Calu3 (cell line): ENCODE results near the gene ERCC5. TPM values are rescaled to one million over a fixed set of nuclear protein-coding genes. Genes with fewer than 3 reads are reported as not detected.
A peak's percentile ranks its signal among the peaks of the same experiment; 100 is the strongest.

Experiments
- BruUV-seq: library from RNA; stranded (reverse); fragments of 400-500 nt; replicated peaks from 2 replicates; lab custom pipeline; 2021; lab: Mats Ljungman, UMichigan
- CTCF ChIA-PET: fragments of 300-600 bp; sonication (Branson Sonifier 250); formaldehyde crosslinking; loops from one replicate; lab custom pipeline; 2022; ENCODE audit warnings: antibody characterized with exemption; lab: Charles Lee
- DNase-seq: peaks from one replicate; pipeline ENCODE4 v3.0.0; 2022
- H3K27ac Mint-ChIP-seq: one replicate; pipeline ENCODE4 v1.8.0; 2022; ENCODE audit warnings: mixed read lengths; ENCODE audit not compliant: unreplicated experiment
- H3K27me3 Mint-ChIP-seq: one replicate; pipeline ENCODE4 v1.8.0; 2022; ENCODE audit warnings: mixed read lengths; ENCODE audit not compliant: unreplicated experiment
- H3K36me3 Mint-ChIP-seq: one replicate; pipeline ENCODE4 v1.8.0; 2022; ENCODE audit warnings: mild to moderate bottlenecking, moderate library complexity, mixed read lengths; ENCODE audit not compliant: insufficient read depth, unreplicated experiment
- H3K4me1 Mint-ChIP-seq: one replicate; pipeline ENCODE4 v1.8.0; 2022; ENCODE audit warnings: mild to moderate bottlenecking, low read depth, mixed read lengths; ENCODE audit not compliant: unreplicated experiment
- H3K4me3 Mint-ChIP-seq: one replicate; pipeline ENCODE4 v1.8.0; 2022; ENCODE audit warnings: mild to moderate bottlenecking, low read depth, moderate library complexity, mixed read lengths; ENCODE audit not compliant: unreplicated experiment
- H3K9me3 Mint-ChIP-seq: one replicate; pipeline ENCODE4 v1.8.0; 2022; ENCODE audit warnings: low read depth, mixed read lengths; ENCODE audit not compliant: unreplicated experiment
- intact Hi-C: fragments of 100-400 bp; cut with micrococcal nuclease; formaldehyde crosslinking; loops from one replicate; pipeline ENCODE4 v1.10.0; 2022; ENCODE audit not compliant: unreplicated experiment
- total RNA-seq: library from RNA; stranded (reverse); gene quantifications from 2 replicates; pipeline ENCODE4 v1.2.3, GENCODE V29; 2022
- TF ChIP-seq, protein P1 (sequence below): fragments of 200-600 bp; IDR thresholded peaks from one replicate; pipeline ENCODE4 v1.8.0; 2022; ENCODE audit warnings: antibody characterized with exemption; ENCODE audit not compliant: unreplicated experiment

Gene ERCC5
- total RNA-seq, 1 experiment from 2014 or later, result 14.7 TPM

DNA sequence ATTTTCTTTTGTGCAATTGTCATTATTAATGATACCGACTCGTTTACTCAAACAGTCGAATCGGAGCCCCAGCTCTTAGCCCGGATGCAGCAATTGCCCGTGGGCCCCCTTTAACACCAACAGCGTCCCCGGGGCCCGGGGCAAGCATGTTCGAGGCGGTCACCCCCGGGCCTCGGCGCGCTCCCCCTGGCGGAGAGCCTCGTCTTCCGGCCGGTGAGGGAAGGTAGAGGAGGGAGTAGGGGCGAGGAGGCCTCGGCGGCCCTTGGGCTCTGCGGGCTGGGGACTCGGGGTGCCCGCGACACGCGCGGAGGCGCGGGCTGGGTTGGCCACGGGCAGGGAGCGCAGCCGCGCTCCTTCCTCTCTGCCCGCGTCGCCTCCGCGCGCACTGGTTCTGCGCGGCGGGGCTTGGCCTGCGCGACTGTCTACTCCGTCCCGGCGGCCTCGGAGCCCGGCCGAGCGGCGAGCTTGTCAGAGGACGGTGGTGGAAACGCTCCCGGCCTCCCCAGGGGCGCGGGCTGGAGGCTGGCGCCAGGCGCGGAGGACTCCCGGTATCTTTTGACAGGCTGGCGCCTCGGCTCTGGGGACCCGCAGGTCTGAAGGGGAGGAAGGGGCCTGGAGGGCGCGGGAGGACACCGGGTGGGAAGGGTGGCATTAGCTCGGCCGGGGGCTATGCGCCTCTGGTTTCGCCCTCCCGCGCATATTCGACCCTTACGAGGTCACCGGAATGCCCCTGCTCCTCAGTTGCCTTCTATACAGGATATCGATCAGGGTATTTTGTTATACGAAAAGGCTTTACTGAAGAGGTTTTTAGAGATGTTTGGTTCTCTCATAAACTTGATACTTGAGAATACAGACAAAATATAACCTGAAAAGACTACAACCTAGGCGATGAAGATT, 45.4 kb upstream of the ERCC5 start:
- H3K27me3 Mint-ChIP-seq, result no peaks in the 10 kb centered on the region
- H3K4me1 Mint-ChIP-seq, result no peaks in the 10 kb centered on the region
- H3K27ac Mint-ChIP-seq, result no peak overlapping the region
- BruUV-seq, result no TSS peak
- CTCF ChIA-PET, result no interaction called here
- H3K4me3 Mint-ChIP-seq, result peak overlapping the region; percentile 76
- peak; percentile 76 for DNase-seq
- TF ChIP-seq, protein P1, sequence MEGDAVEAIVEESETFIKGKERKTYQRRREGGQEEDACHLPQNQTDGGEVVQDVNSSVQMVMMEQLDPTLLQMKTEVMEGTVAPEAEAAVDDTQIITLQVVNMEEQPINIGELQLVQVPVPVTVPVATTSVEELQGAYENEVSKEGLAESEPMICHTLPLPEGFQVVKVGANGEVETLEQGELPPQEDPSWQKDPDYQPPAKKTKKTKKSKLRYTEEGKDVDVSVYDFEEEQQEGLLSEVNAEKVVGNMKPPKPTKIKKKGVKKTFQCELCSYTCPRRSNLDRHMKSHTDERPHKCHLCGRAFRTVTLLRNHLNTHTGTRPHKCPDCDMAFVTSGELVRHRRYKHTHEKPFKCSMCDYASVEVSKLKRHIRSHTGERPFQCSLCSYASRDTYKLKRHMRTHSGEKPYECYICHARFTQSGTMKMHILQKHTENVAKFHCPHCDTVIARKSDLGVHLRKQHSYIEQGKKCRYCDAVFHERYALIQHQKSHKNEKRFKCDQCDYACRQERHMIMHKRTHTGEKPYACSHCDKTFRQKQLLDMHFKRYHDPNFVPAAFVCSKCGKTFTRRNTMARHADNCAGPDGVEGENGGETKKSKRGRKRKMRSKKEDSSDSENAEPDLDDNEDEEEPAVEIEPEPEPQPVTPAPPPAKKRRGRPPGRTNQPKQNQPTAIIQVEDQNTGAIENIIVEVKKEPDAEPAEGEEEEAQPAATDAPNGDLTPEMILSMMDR, result peak; percentile 48
- H3K9me3 Mint-ChIP-seq, result no peaks in the 10 kb centered on the region
- intact Hi-C loops, result no loop called here
- peaks cover 15% of the 10 kb centered on the region for H3K36me3 Mint-ChIP-seq

DNA sequence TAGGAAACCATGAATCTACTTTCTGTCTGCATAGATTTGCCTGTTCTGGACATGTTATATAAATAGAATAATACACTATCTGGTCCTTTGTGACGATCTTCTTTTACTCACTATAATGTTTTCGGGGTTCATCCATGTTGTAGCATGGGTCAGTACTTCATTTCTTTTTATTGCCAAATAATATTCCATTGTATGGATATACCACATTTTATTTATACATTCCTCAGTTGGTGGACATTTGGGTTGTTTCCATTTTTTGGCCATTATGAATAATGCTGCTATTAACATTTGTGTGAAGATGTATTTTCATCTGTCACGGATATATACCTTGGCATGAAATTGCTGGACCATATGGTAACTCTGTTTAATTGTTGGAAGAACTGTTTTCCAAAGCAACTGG, 40.2 kb upstream of the ERCC5 start:
- no peak overlapping the region for H3K4me3 Mint-ChIP-seq
- no peak for DNase-seq
- no peak overlapping the region for H3K27ac Mint-ChIP-seq
- no peaks in the 10 kb centered on the region for H3K9me3 Mint-ChIP-seq
- no peaks in the 10 kb centered on the region for H3K27me3 Mint-ChIP-seq
- BruUV-seq, result no TSS peak
- CTCF ChIA-PET, result no interaction called here
- no peaks in the 10 kb centered on the region for H3K36me3 Mint-ChIP-seq
- no peaks in the 10 kb centered on the region for H3K4me1 Mint-ChIP-seq
- TF ChIP-seq, protein P1, result no peak
- intact Hi-C loops, result no loop called here

DNA sequence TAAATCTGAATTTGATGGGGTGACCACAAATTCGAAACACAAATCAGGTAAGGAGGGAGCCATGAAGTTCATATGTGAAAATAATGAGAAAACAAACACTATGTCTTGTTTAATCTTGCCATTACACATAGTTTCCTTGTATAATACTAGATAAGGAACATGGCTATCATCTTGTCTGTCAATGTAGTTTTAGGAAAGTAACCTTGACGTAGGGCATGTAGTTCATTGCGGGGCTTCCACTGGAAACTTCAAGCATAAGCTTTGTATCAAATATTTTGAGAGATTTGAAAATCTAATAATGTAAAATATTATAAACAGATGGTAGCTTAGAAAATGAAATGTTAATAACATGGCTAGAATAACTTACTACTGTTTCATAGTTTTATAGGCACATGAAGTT, 38.1 kb upstream of the ERCC5 start:
- no peak for DNase-seq
- Mint-ChIP-seq H3K9me3 (no peaks in the 10 kb centered on the region), H3K4me1 (no peaks in the 10 kb centered on the region), H3K27me3 (no peaks in the 10 kb centered on the region), H3K27ac (no peak overlapping the region), H3K4me3 (no peak overlapping the region), H3K36me3 (no peaks in the 10 kb centered on the region)
- intact Hi-C loops, result no loop called here
- TF ChIP-seq, protein P1, result no peak
- CTCF ChIA-PET, result no interaction called here
- BruUV-seq, result no TSS peak

DNA sequence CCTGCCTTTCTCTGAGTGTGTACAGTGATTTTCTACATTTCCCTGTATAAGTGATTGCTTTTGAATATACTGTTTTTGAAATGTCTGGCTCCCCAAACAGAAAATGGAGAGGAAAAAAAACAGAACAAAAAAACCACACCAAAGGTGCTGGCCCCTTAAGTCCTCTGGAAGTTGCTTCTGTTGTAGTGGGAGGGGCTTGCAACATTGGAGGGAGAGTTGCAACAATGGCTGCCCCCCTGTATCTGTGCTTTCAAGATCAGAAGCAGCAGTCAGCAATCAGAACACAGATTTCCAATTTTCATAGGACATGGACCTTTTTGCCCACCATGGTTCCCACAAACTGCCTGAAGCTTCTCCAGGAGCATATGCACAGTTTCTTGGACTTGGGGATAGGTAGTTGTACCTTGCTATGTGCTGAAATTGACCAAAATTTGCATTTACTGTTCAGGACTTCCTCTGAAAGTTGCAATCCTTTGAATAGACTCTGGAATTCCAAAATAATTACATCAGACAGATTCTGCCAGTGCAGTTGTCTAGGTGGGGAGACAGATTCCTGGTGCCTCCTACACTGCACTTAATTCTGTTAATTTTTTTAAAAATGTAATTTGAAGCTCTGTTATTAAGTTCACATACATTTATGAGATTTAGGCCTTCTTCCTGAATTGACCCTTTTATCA, 33.1 kb upstream of the ERCC5 start:
- Mint-ChIP-seq H3K4me3 (no peak overlapping the region), H3K27ac (no peak overlapping the region), H3K9me3 (no peaks in the 10 kb centered on the region), H3K4me1 (peaks cover 11% of the 10 kb centered on the region), H3K36me3 (no peaks in the 10 kb centered on the region), H3K27me3 (no peaks in the 10 kb centered on the region)
- intact Hi-C loops, result no loop called here
- CTCF ChIA-PET, result no interaction called here
- TF ChIP-seq, protein P1, result no peak
- no TSS peak for BruUV-seq
- DNase-seq, result no peak
